ENCODE measurements around the gene CCDC85B. TPM values are rescaled to one million over a fixed set of nuclear protein-coding genes. Genes with fewer than 3 reads are reported as not detected.

The CCDC85B gene
- total and polyA plus RNA-seq, 2 of the 13 experiments (the other 11 are each of a cell fraction or from before 2014, with no cell fraction given): 8.2 to 19.5 TPM

DNA sequence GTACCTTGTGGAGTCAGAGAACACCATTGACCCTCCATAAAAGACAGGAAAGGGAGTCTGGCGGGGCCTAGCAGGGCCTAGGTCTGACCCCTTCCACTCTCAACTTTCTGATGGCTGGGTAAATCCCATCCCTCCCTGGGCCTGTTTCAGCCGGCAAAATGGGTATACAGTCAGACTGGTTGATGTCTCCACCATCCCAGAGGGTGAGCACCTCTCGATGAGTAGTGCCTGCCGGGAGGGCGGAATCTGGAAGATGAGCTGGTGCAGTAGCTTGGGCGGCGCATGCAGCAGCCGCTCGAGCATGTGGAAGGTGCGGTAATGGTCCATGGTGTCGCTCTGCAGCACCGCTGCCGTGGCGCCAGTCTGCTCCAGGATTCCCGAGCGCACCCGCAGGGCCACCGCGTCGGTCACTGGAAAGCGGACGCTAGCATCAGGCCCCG lies 2.7 kb upstream of the CCDC85B start:
- Histone ChIP-seq H3K4me3 (replicated peaks in 1 of 3; ENCODE audit: insufficient read depth in 1 of 3, low read depth in 2 of 3, low read length in 3 of 3) (peak overlapping the region; percentile 74 to 91 (median 87)), H2AFZ (ENCODE audit: low read length) (no peak overlapping the region), H3K27ac (ENCODE audit: extremely low read length, insufficient read depth, low read length) (peak overlapping the region; percentile 37), H3K36me3 (replicated peaks in 1 of 2; ENCODE audit: control insufficient read depth in 1 of 2, insufficient read depth in 2 of 2, low read length in 2 of 2) (peaks cover 4 to 16% of the 10 kb centered on the region in 2 experiments; a peak in 4 of 5 replicates), H4K20me1 (ENCODE audit: insufficient read depth, low read length) (no peaks in the 10 kb centered on the region), H3K79me2 (ENCODE audit: insufficient read depth, low read length) (peaks cover 5% of the 10 kb centered on the region), H3K27me3 (ENCODE audit: control insufficient read depth in 1 of 2, insufficient read depth in 2 of 2, low read length in 2 of 2) (no peaks in the 10 kb centered on the region; a peak in 1 of 5 replicates), H3K4me2 (ENCODE audit: low read depth, low read length) (peak overlapping the region; percentile 96), H3K4me1 (ENCODE audit: insufficient read depth, low read length) (peaks cover 67% of the 10 kb centered on the region), H3K9ac (ENCODE audit: insufficient read depth, low read depth, low read length) (peak overlapping the region; percentile 70), H3K9me3 (ENCODE audit: low read length) (no peaks in the 10 kb centered on the region)
- ATAC-seq (peak; percentile 6), DNase-seq (ENCODE audit: low spot score) (no peak), FAIRE-seq (no peak)
- BruUV-seq (replicated peaks): TSS peak; percentile 54
- in situ Hi-C loops (cut with HindIII; ENCODE audit: extremely low pct_ligation_motif_present, low pct_unique_long_range_greater_than_20kb): no loop called here
- CTCF ChIA-PET (ENCODE audit: low intra/inter-chr PET ratio, low total read pairs): interaction anchor here (1.1 to 6.9 kb wide), 5 partner anchors 11 to 143 kb away, joined by 3 to 63 read pairs (median 4); no protein-coding TSS in a partner anchor
- POLR2A ChIA-PET: interaction anchor here (0.6 to 7.6 kb wide), 31 partner anchors 9 to 235 kb away, joined by 3 to 95 read pairs (median 5); partner anchors contain the start of genes BANF1, C11orf68, CFL1 and EFEMP2
- WGBS (ENCODE audit: low lambda C conversion rate): 0% methylated on average over 14 of the region's 23 CpGs
- intact Hi-C loops (cut with micrococcal nuclease; ENCODE audit: unreplicated experiment): loop anchor here (1.0 to 5.0 kb wide), 4 partner anchors 29 to 102 kb away; partner anchors contain the start of genes CFL1 and SART1
- peak; percentile 12; the same call in 1 of the 2 replicates for TF ChIP-seq ARNT2 (CRISPR knock-in tag; IDR thresholded peaks at IDR 0.05; ENCODE audit: low read depth)
- TF ChIP-seq ZNF432 (CRISPR knock-in tag; IDR thresholded peaks at IDR 0.05; ENCODE audit: borderline replicate concordance): no peak
- TF ChIP-seq, protein P1, sequence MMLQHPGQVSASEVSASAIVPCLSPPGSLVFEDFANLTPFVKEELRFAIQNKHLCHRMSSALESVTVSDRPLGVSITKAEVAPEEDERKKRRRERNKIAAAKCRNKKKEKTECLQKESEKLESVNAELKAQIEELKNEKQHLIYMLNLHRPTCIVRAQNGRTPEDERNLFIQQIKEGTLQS (CRISPR knock-in tag; IDR thresholded peaks at IDR 0.05): no peak
- TF ChIP-seq, protein P2, sequence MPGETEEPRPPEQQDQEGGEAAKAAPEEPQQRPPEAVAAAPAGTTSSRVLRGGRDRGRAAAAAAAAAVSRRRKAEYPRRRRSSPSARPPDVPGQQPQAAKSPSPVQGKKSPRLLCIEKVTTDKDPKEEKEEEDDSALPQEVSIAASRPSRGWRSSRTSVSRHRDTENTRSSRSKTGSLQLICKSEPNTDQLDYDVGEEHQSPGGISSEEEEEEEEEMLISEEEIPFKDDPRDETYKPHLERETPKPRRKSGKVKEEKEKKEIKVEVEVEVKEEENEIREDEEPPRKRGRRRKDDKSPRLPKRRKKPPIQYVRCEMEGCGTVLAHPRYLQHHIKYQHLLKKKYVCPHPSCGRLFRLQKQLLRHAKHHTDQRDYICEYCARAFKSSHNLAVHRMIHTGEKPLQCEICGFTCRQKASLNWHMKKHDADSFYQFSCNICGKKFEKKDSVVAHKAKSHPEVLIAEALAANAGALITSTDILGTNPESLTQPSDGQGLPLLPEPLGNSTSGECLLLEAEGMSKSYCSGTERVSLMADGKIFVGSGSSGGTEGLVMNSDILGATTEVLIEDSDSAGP (CRISPR knock-in tag; IDR thresholded peaks at IDR 0.05; ENCODE audit: borderline replicate concordance): no peak
- no peak for TF ChIP-seq FOXP1 (IDR thresholded peaks at IDR 0.05)
- TF ChIP-seq FOXP1 (CRISPR knock-in tag; IDR thresholded peaks at IDR 0.05): no peak
- TF ChIP-seq, protein P3, sequence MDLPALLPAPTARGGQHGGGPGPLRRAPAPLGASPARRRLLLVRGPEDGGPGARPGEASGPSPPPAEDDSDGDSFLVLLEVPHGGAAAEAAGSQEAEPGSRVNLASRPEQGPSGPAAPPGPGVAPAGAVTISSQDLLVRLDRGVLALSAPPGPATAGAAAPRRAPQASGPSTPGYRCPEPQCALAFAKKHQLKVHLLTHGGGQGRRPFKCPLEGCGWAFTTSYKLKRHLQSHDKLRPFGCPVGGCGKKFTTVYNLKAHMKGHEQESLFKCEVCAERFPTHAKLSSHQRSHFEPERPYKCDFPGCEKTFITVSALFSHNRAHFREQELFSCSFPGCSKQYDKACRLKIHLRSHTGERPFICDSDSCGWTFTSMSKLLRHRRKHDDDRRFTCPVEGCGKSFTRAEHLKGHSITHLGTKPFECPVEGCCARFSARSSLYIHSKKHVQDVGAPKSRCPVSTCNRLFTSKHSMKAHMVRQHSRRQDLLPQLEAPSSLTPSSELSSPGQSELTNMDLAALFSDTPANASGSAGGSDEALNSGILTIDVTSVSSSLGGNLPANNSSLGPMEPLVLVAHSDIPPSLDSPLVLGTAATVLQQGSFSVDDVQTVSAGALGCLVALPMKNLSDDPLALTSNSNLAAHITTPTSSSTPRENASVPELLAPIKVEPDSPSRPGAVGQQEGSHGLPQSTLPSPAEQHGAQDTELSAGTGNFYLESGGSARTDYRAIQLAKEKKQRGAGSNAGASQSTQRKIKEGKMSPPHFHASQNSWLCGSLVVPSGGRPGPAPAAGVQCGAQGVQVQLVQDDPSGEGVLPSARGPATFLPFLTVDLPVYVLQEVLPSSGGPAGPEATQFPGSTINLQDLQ (CRISPR knock-in tag; IDR thresholded peaks at IDR 0.05): peak; percentile 43; the same call in 1 of the 2 replicates
- TF ChIP-seq, protein P4, sequence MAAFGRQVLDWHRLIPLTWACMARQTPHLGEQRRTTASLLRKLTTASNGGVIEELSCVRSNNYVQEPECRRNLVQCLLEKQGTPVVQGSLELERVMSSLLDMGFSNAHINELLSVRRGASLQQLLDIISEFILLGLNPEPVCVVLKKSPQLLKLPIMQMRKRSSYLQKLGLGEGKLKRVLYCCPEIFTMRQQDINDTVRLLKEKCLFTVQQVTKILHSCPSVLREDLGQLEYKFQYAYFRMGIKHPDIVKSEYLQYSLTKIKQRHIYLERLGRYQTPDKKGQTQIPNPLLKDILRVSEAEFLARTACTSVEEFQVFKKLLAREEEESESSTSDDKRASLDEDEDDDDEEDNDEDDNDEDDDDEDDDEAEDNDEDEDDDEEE (CRISPR knock-in tag; IDR thresholded peaks at IDR 0.05): peak; percentile 32; the same call in 1 of the 2 replicates
- TF ChIP-seq HES4 (CRISPR knock-in tag; IDR thresholded peaks at IDR 0.05; ENCODE audit: borderline replicate concordance): peak; percentile 28; the same call in 1 of the 2 replicates
- TF ChIP-seq MTF1 (CRISPR knock-in tag; IDR thresholded peaks at IDR 0.05): no peak
- TF ChIP-seq ZNF619 (CRISPR knock-in tag; IDR thresholded peaks at IDR 0.05): no peak
- TF ChIP-seq ZNF451 (CRISPR knock-in tag; IDR thresholded peaks at IDR 0.05): no peak
- TF ChIP-seq, protein P5, sequence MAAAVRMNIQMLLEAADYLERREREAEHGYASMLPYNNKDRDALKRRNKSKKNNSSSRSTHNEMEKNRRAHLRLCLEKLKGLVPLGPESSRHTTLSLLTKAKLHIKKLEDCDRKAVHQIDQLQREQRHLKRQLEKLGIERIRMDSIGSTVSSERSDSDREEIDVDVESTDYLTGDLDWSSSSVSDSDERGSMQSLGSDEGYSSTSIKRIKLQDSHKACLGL (CRISPR knock-in tag; IDR thresholded peaks at IDR 0.05): no peak; the same call in 1 of the 2 replicates
- TF ChIP-seq, protein P6, sequence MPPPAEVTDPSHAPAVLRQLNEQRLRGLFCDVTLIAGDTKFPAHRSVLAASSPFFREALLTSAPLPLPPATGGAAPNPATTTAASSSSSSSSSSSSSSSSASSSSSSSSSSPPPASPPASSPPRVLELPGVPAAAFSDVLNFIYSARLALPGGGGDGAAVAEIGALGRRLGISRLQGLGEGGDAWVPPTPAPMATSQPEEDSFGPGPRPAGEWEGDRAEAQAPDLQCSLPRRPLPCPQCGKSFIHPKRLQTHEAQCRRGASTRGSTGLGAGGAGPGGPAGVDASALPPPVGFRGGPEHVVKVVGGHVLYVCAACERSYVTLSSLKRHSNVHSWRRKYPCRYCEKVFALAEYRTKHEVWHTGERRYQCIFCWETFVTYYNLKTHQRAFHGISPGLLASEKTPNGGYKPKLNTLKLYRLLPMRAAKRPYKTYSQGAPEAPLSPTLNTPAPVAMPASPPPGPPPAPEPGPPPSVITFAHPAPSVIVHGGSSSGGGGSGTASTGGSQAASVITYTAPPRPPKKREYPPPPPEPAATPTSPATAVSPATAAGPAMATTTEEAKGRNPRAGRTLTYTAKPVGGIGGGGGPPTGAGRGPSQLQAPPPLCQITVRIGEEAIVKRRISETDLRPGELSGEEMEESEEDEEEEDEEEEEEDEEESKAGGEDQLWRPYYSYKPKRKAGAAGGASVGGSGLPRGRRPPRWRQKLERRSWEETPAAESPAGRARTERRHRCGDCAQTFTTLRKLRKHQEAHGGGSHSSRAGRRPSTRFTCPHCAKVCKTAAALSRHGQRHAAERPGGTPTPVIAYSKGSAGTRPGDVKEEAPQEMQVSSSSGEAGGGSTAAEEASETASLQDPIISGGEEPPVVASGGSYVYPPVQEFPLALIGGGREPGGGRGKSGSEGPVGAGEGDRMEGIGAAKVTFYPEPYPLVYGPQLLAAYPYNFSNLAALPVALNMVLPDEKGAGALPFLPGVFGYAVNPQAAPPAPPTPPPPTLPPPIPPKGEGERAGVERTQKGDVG (CRISPR knock-in tag; IDR thresholded peaks at IDR 0.05; ENCODE audit: borderline replicate concordance): no peak

All from HepG2 (cell line).